ENCODE results near the gene TDRD10. TPM values are rescaled to one million over a fixed set of nuclear protein-coding genes. Genes with fewer than 3 reads are reported as not detected.

The TDRD10 gene
- total and polyA plus RNA-seq, 2 experiments from 2014 or later, result 0.29 TPM; not detected in 1

GRCh38 chr1:154568157-154568815 lies 66.3 kb downstream of the TDRD10 start:
- DNase-seq (ENCODE audit: low spot score) (peak; percentile 11), ATAC-seq (no peak)
- Histone ChIP-seq H3K9me2 (ENCODE audit: insufficient read depth) (no peaks in the 10 kb centered on the region), H3K27me3 (ENCODE audit: insufficient read depth) (0 out of 2 replicates have a peak, but pooled peaks cover 4% of the 10 kb centered on the region), H3K4me1 (ENCODE audit: insufficient read depth) (peaks cover 22% of the 10 kb centered on the region), H3F3A (replicated peaks; ENCODE audit: low read depth) (peaks cover 17% of the 10 kb centered on the region), H4K20me1 (replicated peaks; ENCODE audit: insufficient read depth) (no peaks in the 10 kb centered on the region), H3K27ac (ENCODE audit: low read depth) (no peak overlapping the region), H3K4me3 (peak overlapping the region; percentile 60), H2AFZ (peak overlapping the region; percentile 96), H3K36me3 (ENCODE audit: insufficient read depth) (no peaks in the 10 kb centered on the region), H3K4me2 (peak overlapping the region; percentile 91), H3K79me2 (replicated peaks; ENCODE audit: insufficient read depth) (no peaks in the 10 kb centered on the region)
- Mint-ChIP-seq H3K27me3 (ENCODE audit: insufficient read depth, low read depth, poor library complexity) (peaks cover 21% of the 10 kb centered on the region), H3K9me3 (no peaks in the 10 kb centered on the region), H3K4me3 (peak overlapping the region; percentile 95), H3K36me3 (ENCODE audit: low read depth) (peaks cover 7% of the 10 kb centered on the region; the same call in 1 of the 3 replicates), H3K27ac (no peak overlapping the region), H3K4me1 (peaks cover 29% of the 10 kb centered on the region)
- TF ChIP-seq JUNB (IDR thresholded peaks at IDR 0.05; ENCODE audit: unreplicated experiment), result no peak
- TF ChIP-seq, protein P1, sequence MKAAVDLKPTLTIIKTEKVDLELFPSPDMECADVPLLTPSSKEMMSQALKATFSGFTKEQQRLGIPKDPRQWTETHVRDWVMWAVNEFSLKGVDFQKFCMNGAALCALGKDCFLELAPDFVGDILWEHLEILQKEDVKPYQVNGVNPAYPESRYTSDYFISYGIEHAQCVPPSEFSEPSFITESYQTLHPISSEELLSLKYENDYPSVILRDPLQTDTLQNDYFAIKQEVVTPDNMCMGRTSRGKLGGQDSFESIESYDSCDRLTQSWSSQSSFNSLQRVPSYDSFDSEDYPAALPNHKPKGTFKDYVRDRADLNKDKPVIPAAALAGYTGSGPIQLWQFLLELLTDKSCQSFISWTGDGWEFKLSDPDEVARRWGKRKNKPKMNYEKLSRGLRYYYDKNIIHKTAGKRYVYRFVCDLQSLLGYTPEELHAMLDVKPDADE (IDR thresholded peaks at IDR 0.05), result no peak
- no peak for TF ChIP-seq STAT1 (IDR thresholded peaks at IDR 0.05; ENCODE audit: unreplicated experiment)
- no peak for TF ChIP-seq REST (IDR thresholded peaks at IDR 0.05; ENCODE audit: unreplicated experiment)
- no peak for TF ChIP-seq POLR2AphosphoS5 (IDR thresholded peaks at IDR 0.05; ENCODE audit: low read depth)
- TF ChIP-seq, protein P2, sequence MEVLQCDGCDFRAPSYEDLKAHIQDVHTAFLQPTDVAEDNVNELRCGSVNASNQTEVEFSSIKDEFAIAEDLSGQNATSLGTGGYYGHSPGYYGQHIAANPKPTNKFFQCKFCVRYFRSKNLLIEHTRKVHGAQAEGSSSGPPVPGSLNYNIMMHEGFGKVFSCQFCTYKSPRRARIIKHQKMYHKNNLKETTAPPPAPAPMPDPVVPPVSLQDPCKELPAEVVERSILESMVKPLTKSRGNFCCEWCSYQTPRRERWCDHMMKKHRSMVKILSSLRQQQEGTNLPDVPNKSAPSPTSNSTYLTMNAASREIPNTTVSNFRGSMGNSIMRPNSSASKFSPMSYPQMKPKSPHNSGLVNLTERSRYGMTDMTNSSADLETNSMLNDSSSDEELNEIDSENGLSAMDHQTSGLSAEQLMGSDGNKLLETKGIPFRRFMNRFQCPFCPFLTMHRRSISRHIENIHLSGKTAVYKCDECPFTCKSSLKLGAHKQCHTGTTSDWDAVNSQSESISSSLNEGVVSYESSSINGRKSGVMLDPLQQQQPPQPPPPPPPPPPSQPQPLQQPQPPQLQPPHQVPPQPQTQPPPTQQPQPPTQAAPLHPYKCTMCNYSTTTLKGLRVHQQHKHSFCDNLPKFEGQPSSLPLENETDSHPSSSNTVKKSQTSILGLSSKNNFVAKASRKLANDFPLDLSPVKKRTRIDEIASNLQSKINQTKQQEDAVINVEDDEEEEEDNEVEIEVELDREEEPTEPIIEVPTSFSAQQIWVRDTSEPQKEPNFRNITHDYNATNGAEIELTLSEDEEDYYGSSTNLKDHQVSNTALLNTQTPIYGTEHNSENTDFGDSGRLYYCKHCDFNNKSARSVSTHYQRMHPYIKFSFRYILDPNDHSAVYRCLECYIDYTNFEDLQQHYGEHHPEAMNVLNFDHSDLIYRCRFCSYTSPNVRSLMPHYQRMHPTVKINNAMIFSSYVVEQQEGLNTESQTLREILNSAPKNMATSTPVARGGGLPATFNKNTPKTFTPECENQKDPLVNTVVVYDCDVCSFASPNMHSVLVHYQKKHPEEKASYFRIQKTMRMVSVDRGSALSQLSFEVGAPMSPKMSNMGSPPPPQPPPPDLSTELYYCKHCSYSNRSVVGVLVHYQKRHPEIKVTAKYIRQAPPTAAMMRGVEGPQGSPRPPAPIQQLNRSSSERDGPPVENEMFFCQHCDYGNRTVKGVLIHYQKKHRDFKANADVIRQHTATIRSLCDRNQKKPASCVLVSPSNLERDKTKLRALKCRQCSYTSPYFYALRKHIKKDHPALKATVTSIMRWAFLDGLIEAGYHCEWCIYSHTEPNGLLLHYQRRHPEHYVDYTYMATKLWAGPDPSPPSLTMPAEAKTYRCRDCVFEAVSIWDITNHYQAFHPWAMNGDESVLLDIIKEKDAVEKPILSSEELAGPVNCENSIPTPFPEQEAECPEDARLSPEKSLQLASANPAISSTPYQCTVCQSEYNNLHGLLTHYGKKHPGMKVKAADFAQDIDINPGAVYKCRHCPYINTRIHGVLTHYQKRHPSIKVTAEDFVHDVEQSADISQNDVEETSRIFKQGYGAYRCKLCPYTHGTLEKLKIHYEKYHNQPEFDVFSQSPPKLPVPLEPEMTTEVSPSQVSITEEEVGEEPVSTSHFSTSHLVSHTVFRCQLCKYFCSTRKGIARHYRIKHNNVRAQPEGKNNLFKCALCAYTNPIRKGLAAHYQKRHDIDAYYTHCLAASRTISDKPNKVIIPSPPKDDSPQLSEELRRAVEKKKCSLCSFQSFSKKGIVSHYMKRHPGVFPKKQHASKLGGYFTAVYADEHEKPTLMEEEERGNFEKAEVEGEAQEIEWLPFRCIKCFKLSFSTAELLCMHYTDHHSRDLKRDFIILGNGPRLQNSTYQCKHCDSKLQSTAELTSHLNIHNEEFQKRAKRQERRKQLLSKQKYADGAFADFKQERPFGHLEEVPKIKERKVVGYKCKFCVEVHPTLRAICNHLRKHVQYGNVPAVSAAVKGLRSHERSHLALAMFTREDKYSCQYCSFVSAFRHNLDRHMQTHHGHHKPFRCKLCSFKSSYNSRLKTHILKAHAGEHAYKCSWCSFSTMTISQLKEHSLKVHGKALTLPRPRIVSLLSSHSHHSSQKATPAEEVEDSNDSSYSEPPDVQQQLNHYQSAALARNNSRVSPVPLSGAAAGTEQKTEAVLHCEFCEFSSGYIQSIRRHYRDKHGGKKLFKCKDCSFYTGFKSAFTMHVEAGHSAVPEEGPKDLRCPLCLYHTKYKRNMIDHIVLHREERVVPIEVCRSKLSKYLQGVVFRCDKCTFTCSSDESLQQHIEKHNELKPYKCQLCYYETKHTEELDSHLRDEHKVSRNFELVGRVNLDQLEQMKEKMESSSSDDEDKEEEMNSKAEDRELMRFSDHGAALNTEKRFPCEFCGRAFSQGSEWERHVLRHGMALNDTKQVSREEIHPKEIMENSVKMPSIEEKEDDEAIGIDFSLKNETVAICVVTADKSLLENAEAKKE (CRISPR knock-in tag; IDR thresholded peaks at IDR 0.05), result no peak
- no peak for TF ChIP-seq NANOG (IDR thresholded peaks at IDR 0.05; ENCODE audit: borderline replicate concordance)
- TF ChIP-seq EZH2phosphoT487 (IDR thresholded peaks at IDR 0.05; ENCODE audit: unreplicated experiment), result no peak
- TF ChIP-seq CREB1 (CRISPR knock-in tag; IDR thresholded peaks at IDR 0.05; ENCODE audit: low read depth), result no peak
- no peak for TF ChIP-seq ZNF114 (CRISPR knock-in tag; IDR thresholded peaks at IDR 0.05)

All from GM23338 (cell line).